ENCODE data around the gene SWI5. TPM values are rescaled to one million over a fixed set of nuclear protein-coding genes. Genes with fewer than 3 reads are reported as not detected.
"Not testable (repeated sequence)": the region's sequence is repeated elsewhere in the genome, so short reads cannot be mapped to it uniquely, and the experiment has no call there.

Gene SWI5
- total RNA-seq = 1 to 10 TPM; 6.3 to 9.3 (median 8.4) TPM
- 17.7 TPM for total RNA-seq (2013)

DNA sequence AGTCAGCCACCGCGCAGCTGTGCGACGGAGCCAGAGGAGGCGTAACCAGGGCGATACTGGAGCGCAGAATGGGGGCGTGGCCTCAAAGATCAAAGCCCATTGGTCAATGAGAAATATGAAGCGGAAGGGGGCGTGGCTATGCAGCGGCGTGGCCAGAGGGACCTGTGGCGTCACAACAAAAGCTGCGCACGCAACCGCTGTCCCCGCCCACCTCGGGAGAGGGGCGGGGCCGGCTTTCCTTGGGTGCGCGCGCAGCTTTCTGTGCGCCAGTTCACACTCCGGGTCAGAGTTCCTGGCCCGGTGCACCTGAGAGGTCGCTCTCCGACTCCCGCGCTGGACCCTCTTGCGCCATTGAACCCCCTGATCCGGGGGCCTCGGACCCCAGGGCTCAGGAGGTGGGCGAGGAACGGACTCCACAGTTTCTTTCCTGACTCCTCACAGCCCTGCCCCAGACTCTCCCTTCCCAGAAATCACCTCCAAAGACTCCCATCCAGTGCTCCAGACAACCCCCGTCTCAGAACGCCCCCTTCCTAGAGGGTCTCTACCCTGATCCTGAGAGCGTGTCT, at the start of gene SWI5:
Gene SWI5, plus strand, starts transcription at position 269 of the 566 bp plus-strand sequence.
- Histone ChIP-seq H3K4me1 (ENCODE audit: control insufficient read depth, insufficient read depth, low read length) (peaks cover 23% of the 10 kb centered on the region), H3K27me3 (ENCODE audit: control insufficient read depth, insufficient read depth, low read length) (no peaks in the 10 kb centered on the region), H3K27ac (ENCODE audit: low read length) (peak within 1 kb of the TSS; percentile 80), H3K4me3 (ENCODE audit: low read length) (peak within 1 kb of the TSS; percentile 71), H3K36me3 (ENCODE audit: control insufficient read depth, insufficient read depth, low read length) (peaks cover 14% of the 10 kb centered on the region), H3K9me3 (ENCODE audit: control insufficient read depth, insufficient read depth, low read length) (no peaks in the 10 kb centered on the region)
- under 1% methylated on average over 38 of the region's 38 CpGs for WGBS (ENCODE audit: insufficient coverage)
- intact Hi-C loops (cut with micrococcal nuclease) = loop anchor here (5.0 kb wide), 1 partner anchor 46 kb away; the partner anchor contains the start of genes COQ4 and TRUB2
- peaks cover 0 to 2% of the 10 kb centered on the region in 2 donors for H3K27me3 Mint-ChIP-seq (ENCODE audit: low read depth in 2 of 2)
- no peaks in the 10 kb centered on the region for H3K9me3 Mint-ChIP-seq
- TF ChIP-seq, protein P1, sequence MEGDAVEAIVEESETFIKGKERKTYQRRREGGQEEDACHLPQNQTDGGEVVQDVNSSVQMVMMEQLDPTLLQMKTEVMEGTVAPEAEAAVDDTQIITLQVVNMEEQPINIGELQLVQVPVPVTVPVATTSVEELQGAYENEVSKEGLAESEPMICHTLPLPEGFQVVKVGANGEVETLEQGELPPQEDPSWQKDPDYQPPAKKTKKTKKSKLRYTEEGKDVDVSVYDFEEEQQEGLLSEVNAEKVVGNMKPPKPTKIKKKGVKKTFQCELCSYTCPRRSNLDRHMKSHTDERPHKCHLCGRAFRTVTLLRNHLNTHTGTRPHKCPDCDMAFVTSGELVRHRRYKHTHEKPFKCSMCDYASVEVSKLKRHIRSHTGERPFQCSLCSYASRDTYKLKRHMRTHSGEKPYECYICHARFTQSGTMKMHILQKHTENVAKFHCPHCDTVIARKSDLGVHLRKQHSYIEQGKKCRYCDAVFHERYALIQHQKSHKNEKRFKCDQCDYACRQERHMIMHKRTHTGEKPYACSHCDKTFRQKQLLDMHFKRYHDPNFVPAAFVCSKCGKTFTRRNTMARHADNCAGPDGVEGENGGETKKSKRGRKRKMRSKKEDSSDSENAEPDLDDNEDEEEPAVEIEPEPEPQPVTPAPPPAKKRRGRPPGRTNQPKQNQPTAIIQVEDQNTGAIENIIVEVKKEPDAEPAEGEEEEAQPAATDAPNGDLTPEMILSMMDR (IDR thresholded peaks at IDR 0.05) = no peak
- ATAC-seq (peak; percentile 92 to 99 (median 93)), DNase-seq (peak; percentile 99 to 100)
- peak within 1 kb of the TSS; percentile 91 to 99 for H3K27ac Mint-ChIP-seq
- H3K4me3 Mint-ChIP-seq = peak within 1 kb of the TSS; percentile 92
- H3K4me1 Mint-ChIP-seq = peaks cover 21 to 33% of the 10 kb centered on the region in 2 donors
- H3K36me3 Mint-ChIP-seq = no peaks in the 10 kb centered on the region

DNA sequence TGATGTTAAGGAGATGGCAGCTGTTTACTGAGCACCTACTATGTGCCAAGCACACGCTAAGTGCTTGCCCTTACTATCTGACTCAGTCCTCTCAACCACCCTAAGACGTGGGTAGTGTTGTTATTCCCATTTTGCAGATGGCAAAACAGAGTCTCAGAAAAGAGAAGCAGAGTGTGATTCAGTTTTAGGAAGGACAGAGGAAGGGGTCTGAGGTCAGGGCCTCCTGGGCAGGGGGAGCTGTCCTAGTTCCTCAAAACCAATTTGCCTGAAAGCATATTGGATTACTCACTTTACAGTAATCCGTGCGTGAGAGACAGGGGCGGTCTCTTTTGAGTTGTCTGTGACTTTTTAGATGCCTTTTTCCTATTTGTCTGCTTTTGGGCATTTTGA, 49.7 kb upstream of the SWI5 start:
- no peaks in the 10 kb centered on the region for H3K27me3 Mint-ChIP-seq (ENCODE audit: low read depth in 2 of 2)
- ATAC-seq = no peak
- H3K9me3 ChIP-seq (ENCODE audit: control insufficient read depth, insufficient read depth, low read length) = no peaks in the 10 kb centered on the region
- H3K4me1 Mint-ChIP-seq = no peaks in the 10 kb centered on the region
- no peaks in the 10 kb centered on the region for H3K4me1 ChIP-seq (ENCODE audit: control insufficient read depth, insufficient read depth, low read length)
- H3K36me3 Mint-ChIP-seq = no peaks in the 10 kb centered on the region
- WGBS (ENCODE audit: insufficient coverage) = 84% methylated on average over 4 of the region's 5 CpGs
- no peak overlapping the region for H3K4me3 Mint-ChIP-seq
- no peaks in the 10 kb centered on the region for H3K36me3 ChIP-seq (ENCODE audit: control insufficient read depth, insufficient read depth, low read length)
- intact Hi-C loops (cut with micrococcal nuclease) = no loop called here
- no peak overlapping the region for H3K27ac ChIP-seq (ENCODE audit: low read length)
- TF ChIP-seq, protein P1 (IDR thresholded peaks at IDR 0.05) = no peak
- no peaks in the 10 kb centered on the region for H3K9me3 Mint-ChIP-seq
- no peak for DNase-seq
- no peak overlapping the region for H3K4me3 ChIP-seq (ENCODE audit: low read length)
- no peaks in the 10 kb centered on the region for H3K27me3 ChIP-seq (ENCODE audit: control insufficient read depth, insufficient read depth, low read length)
- H3K27ac Mint-ChIP-seq = no peak overlapping the region

- ATAC-seq; H3K36me3 ChIP-seq (ENCODE audit: control insufficient read depth, insufficient read depth, low read length); H3K9me3 ChIP-seq (ENCODE audit: control insufficient read depth, insufficient read depth, low read length); intact Hi-C loops (cut with micrococcal nuclease); H3K4me3 ChIP-seq (ENCODE audit: low read length); H3K36me3 Mint-ChIP-seq; H3K9me3 Mint-ChIP-seq; H3K4me1 Mint-ChIP-seq; H3K27me3 ChIP-seq (ENCODE audit: control insufficient read depth, insufficient read depth, low read length); DNase-seq; H3K27ac ChIP-seq (ENCODE audit: low read length); H3K4me1 ChIP-seq (ENCODE audit: control insufficient read depth, insufficient read depth, low read length); H3K27ac Mint-ChIP-seq; H3K27me3 Mint-ChIP-seq (ENCODE audit: low read depth in 2 of 2); H3K4me3 Mint-ChIP-seq: not testable (repeated sequence)
- WGBS (ENCODE audit: insufficient coverage) = 95% methylated on average over 6 of the region's 7 CpGs
Measured at GRCh38 chr9:128230897-128231296, 45.2 kb upstream of the SWI5 start.

DNA sequence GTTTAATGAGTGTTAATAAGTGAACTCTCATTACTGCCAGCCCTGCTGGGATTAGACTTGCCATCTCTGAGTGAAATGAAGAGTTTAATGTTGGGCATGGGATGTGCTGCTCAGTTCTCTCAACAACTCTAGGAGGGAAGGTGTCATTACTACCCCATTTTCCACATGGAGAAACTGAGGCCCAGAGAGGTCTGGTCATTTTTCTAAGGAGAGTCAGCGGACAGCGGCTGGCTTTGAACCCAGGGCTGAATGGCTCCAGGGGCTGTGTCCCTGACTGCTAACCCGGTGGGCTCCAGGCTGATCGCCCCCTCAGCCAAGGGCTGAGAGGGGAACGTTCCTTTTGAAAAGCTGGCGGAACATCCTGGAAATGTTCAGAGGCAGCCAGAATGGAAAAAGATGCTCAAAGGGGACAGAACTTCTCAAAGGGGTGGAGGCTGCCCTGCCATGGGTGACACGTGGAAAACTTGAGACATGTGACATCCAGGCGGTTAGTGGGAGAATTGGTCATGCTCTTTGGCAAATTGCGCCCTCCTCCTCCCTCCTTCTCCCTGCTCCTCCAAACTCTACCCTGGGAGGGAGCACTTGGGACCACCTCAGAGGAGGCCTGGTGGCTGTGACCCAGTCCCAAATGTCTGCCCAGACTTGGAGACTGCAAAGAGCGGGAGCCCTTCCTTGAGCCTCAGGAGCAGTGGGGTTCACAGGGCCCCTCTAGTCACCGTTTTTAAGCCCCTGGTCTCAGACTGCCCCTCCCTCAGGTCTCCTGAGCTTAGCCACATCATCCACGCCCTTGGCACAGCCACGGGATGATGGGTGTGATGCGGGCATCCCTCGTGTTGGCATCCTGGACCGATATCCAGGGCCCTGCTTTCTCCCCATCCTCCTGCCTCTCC, 44.2 kb upstream of the SWI5 start:
- Mint-ChIP-seq H3K27me3 (ENCODE audit: low read depth in 2 of 2) (peaks cover 0 to 3% of the 10 kb centered on the region in 2 donors), H3K36me3 (no peaks in the 10 kb centered on the region), H3K9me3 (no peaks in the 10 kb centered on the region), H3K4me1 (no peaks in the 10 kb centered on the region), H3K4me3 (no peak overlapping the region), H3K27ac (no peak overlapping the region)
- Histone ChIP-seq H3K4me1 (ENCODE audit: control insufficient read depth, insufficient read depth, low read length) (no peaks in the 10 kb centered on the region), H3K36me3 (ENCODE audit: control insufficient read depth, insufficient read depth, low read length) (no peaks in the 10 kb centered on the region), H3K27me3 (ENCODE audit: control insufficient read depth, insufficient read depth, low read length) (no peaks in the 10 kb centered on the region), H3K9me3 (ENCODE audit: control insufficient read depth, insufficient read depth, low read length) (no peaks in the 10 kb centered on the region), H3K4me3 (ENCODE audit: low read length) (no peak overlapping the region), H3K27ac (ENCODE audit: low read length) (no peak overlapping the region)
- intact Hi-C loops (cut with micrococcal nuclease) = no loop called here
- ATAC-seq (no peak), DNase-seq (no peak)
- TF ChIP-seq, protein P1 (IDR thresholded peaks at IDR 0.05) = no peak
- 79% methylated on average over 16 of the region's 16 CpGs for WGBS (ENCODE audit: insufficient coverage)

Data from natural killer cell (primary cell).